ENCODE data around the gene TTC21A.
A peak's percentile ranks its signal among the peaks of the same experiment; 100 is the strongest.

Gene TTC21A

DNA sequence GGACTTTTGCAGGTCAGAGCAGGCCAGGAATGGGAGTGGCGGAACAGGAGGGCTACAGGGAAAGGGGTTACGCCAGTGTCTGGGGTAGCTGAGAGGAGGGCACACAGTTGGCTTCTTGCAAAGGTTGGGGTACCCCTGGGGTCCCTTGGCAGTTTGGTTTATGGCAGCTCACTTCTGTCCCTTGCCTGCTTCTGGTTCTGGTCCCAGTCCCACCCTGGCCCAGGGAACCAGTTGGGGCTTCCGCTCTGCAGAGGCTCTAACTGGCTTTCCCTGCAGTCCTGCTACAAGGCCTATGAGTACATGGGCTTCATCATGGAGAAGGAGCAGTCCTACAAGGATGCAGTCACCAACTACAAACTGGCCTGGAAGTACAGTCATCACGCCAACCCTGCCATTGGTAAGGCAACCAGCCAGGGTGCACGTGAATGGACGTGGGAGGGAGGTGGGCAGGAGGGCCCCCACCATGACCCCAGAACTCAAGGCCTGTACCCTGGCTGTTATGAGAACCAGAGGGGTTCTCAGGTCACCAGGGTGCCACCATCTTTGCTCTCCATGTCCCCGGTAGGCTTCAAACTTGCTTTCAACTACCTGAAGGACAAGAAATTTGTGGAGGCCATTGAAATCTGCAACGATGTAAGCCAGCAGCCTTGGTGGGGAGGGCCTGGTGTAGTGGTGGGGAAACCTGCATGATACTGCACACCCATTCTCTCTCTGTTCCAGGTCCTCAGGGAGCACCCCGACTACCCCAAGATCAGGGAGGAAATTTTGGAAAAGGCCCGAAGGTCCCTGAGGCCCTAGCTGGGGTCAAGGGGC, 30.7 kb downstream of the TTC21A start:
- no peak for DNase-seq

DNA sequence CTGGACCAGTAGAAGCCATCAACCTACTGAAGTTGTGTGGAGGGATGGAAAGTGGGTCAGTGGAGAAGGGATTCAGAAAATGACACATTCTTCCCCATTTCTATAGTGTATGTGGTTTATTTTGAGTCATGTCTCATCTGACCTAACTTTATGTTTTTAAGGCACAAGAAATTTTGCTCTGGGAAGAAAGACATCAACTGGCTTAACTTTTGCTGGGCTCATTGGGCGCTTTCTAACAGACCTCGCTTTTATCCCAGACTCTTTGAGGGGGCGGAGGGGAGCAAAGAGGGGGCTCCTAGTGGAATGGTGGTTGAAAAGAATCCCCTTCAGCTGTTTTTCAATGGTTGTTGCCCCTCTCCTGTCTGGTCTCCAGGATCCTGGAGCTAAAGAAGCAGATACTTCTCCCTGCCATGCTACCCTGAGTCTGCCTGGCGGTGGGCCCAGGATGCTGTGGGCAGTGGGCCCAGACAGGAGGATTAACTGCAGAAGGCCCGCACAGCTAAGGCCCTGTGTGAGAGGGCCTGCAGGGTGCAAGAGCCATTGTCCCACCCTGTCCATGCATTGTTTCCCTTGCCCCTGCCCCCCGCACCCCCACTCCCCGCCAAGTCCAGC, 31.4 kb downstream of the TTC21A start:
- no peak for DNase-seq

DNA sequence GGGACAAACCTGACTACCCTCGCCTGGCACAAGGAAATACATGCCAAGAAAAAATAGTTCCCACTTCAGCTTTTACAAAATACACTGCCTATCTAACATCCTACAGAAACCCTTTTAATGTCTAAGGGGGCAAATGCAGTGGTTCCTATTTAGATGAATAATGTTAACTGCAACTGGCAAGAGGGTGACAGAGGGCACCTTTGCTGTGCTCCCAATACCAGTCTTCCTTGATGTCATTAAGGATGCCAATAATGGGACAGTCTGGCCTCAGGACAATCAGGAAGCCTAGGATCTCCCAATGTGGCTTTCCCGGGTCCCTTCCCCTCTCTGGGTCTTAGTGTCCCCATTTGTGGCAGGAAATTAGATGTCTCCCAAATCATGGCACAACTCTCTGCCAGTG, 32.0 kb downstream of the TTC21A start:
- no peak for DNase-seq

DNA sequence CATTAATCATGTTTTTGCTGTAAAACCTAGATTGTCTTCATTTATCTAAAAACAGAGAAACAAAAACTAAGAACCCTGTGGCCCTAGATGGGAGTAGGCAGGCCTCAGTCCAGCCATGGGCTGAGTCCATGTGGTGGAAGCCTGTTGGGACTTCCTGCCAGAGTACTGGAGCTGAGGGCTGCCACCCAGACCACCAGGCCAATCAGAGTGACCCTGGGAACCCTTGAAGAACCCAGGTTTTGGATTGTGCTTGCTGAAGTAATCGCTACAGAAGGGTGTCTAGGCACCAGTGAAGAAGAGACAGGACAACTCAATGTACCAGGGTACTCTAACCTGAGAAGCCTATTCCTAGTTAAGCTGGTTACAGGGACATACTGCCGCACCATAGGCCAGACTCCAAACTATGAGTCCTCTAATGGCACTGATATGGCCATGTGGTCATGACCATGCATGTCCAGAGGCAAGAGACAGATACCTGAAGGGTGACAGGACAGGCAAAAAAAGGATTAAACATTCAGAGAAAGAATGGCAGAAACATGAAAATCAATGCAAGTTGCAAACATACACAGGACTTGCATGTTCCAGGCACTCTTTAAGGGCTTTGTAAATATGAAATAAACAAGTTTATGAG, 33.0 kb downstream of the TTC21A start:
- no peak for DNase-seq

DNA sequence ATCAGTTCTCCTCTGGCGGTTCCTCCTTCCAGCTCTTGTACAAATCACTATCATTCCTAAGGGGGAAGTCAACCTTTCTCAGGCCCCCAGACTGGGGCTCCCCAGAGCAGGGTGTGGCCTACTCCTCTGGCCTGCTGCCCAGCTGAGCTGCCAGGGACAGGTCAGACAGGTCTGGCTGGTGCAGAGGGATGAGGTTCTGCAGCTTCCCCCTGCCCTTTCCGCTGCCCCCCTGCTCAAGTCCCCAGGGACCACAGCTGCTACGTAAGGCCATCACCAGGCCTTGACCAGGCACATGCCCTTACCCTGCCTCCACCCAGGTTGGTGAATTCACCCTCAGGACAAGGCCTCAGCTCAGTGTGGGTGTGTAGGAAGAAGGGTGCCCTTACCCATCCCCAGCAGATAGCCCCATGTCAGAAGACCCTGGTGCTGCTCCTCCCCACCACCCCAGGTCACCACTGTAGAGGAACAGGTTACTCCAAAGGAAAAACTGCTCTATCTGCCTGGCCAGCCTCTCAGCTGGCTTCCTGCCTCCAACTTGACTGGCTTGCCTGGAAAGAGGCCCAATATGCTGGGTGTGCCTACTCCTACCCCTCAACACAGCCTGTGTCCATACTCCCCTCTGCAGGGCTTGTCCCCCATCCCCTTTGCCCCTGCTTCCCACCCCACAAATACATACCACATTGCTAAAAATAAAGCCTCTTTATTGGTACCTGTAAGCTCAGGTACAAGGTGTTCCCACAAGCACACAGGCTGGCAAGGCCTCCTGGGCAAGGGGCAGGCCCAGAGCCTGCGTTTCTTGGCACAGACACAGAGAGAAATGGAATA, 33.9 kb downstream of the TTC21A start:
- DNase-seq = no peak

DNA sequence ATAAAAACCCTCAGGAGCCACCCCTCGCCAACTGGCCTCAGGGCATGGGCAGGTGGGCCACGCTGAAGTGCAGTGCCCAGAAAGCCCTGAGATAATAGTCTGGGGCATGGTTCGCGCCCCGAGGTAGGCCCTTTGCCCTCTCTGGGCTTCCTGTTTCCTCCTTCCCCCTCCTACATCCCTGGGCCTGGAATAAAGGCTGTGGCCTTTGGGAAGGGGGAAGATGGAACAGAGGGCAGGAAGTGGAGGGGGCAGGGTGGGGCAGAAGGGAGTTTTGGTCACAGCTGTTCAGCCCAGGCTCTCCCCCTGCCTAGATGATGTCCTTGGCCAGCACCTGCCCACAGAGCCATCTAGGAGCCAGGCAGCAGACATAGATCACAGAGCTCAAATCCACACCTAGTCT, 34.6 kb downstream of the TTC21A start:
- DNase-seq = no peak

DNA sequence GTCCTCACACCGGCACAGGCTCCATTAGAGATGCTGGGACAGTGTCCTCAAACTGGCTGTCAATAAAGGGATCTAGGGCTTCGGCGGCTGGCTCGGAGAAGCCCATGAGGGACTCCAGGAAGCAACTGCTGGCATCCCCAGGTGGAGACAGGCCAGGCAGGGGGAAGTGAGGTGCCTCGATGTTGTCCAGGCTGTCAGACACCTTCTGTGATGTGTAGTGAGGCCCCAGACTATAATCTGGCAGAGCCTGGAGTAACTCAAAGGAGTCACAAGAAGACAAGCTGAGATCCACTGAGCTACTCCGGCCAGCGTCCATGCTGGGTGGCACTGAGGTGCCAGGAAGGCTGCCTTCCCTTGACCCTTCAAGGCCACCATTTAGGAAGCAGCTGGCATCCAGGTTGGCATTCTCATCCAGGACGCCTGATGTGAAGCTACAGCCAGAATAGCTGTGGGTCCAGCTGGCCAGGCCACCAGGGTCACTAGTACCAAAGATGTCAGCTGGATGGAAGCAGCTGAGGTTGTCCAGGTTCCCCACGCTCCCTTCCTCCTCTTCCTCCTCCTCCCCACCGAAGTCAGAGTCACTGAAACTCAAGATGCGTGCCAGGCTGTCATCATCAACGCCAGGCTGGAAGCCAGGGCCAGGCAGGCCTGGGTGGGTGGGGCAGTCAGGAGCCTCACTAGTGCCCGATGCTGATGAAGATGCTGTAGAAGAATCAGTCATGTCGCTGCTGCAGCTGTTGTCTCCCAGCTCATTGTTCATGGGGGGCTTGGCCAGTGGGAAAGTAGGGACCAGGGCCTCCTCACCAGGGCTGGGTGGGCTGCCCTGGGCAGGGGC, 35.8 kb downstream of the TTC21A start:
- no peak for DNase-seq

GRCh38 chr3:39144095-39144747, 36.7 kb downstream of the TTC21A start:
- no peak for DNase-seq

DNA sequence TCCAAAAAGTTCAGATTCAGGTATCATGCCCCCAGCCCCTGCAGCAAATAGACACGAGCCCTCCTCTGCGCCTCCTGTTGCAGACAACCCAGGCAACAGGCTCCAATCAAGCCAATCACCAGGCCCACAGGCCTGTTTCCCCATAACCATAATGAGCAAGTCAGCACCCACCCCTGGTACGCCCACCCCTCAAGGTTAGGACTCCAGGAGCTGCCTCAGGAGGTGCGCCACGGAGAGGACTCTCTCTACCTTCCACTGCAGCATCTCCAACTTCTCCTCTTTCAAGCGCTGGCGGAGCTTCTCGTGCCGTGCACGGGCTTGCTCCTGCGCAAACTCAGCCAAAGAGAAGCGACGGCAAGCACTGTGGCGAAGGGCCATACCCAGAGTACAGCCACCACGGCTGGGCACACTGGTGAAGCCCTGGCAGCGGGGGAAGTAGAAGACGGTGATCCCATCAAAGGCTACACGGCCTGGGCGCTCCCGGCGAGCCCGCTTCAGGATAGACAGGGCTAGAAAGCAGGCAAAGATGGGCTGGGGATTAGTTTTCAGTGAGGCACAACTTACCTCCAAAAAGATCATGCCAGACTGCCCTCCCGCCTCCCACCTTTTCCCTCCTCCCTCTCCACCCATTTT, 37.4 kb downstream of the TTC21A start:
- no peak for DNase-seq

GRCh38 chr3:39146083-39146501, 38.6 kb downstream of the TTC21A start:
- DNase-seq = no peak

DNA sequence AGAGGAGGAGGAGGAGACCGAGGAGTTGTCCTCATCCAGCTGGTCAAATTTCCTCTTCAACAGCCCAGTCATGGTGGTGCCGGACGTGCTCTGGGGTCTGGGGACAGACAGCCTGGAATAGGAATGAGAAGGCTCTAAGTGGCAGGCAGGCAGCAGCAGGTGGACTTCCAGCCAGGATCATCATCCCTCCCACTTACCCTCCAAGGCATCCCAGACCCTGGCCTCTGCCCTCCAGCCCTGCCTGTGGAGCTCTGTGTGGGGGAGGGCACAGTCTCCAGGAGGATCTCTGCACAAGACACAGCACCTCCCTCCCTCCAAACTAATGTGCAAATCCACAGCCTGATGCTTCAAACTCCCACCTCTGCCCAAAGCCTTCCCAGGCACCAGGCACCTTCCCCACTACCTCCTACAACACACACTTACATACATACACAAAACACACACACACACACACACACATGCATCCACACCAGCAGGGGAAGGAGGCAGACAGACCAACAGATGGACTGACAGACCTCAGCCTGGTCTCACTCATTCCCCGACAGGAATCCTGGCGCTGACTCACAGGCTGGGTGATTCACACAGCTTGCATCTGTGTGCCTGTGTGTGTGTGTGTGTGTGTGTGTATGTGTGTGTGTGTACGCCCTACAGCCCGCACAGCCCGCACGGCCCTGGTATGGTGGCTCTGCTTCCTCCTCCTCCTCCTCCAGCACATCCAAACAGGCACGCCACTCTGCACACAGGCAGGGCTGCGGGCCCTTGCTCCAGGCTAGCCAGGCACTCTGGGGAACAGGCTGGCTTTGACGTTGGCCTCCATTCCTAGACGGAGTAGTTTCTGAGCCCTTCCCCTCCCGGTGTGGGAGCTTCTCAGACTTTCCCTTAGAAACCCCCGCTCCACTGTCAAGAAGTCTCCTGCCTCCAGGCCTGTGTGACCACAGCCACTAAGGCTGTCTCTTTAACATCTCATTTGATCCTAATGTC, 39.4 kb downstream of the TTC21A start:
- DNase-seq = peak; percentile 51

- peak; percentile 35 for DNase-seq
These were observed 40.4 kb downstream of the TTC21A start for GRCh38 chr3:39147711-39148434.

DNA sequence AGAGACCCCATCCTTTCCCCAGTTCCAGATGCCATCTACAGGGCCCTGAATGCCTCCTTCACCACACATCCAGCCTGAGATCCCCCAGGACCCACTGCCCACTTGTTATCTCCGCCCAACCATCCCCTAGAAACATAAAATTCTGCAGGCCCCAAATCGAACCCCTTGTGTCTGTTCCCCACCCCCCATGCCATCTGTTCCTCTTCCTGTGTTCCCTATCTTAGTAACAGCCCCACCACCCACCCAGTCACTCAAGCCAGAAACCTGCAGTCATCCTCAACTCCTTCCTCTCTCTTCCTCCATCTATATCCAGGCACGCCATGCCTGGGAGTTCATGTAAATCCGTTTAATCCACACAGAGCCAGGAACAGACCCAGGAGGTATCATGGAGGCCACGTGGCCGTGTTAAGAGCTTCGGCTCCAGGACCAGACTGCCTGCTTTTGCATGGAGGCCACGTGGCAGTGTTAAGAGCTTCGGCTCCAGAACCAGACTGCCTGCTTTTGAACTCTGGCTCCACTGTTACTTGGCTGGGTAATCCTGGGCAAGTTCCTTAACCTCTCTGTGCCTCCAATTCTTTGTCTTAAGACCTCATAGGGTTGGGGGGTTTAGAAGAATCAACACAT, 41.1 kb downstream of the TTC21A start:
- no peak for DNase-seq

GRCh38 chr3:39149059-39149455, 41.6 kb downstream of the TTC21A start:
- no peak for DNase-seq

DNA sequence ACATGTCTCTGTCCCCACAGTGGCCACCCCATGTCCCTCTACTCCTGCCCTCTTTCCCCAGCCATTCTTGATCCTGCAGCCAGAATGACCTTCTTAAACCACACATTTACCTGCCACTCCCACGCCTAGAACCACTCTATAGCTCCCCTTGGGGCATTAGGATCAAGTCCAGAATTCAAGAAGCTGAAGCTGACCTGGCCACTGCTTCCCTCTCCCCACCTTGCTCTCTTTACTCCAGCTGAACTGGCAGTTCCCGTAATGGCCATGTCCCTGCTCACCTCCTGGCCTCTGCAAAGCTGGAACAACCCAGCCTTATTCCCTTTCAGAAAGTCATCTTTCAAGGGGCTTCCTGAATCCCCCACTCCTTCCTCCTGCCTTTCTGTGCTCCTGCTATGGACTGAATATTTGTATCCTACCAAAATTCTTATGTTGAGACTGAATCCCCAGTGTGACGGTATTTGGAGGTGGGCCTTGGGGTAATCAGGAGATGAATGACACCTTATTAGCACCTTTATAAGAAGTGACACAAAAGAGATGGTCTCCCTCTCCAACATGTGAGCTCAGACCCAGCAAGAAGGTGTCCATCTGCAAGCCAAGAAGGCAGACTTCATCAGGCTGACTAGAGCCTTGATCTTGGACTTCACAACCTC, 42.1 kb downstream of the TTC21A start:
- no peak for DNase-seq

GRCh38 chr3:39150148-39150802, 42.8 kb downstream of the TTC21A start:
- DNase-seq = no peak

DNA sequence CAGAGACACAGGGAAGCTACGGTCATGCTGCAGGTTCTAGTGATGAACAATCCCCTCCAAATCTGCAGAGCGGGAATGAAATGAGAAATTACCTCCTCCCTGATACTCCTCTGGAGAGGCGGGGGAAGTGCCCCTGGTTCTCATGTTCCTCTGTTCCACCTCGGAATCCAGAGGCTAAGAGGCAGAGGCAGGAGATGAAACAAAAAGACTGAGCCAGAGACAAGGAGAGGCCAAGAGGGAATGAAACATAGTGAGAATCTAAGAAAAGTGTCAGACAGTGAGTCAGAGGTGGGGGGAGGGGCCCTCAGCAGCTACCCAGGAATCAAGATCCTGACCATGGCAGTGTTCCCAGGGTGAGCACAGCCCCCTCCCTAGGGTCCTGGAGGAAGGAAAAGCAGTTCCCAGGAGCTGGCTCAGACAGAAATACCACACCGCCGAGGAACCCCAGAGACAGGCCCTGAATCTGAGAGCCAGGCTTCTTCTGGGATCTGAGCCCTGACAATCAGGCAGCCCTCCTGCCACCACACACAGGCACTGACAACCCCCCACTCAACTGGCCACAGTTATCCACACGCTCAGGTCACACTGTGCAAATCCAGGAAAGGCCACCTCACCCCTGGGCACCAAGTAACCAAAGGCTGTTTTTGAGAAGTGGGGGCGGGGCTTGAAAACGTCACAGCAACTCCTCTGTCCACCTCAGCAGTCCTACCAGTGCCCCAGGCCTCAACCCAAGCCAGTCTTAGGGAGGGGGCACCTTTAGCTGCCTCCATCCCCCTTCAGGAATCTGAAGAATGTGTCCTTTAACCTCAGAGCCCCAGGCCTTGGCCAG, 43.5 kb downstream of the TTC21A start:
- DNase-seq = peak; percentile 58

Data from T-helper 9 cell (primary cell).